Right kidney (tissue), 1 donor: ENCODE results near the gene ARHGAP5.
"Not testable (repeated sequence)": the region's sequence is repeated elsewhere in the genome, so short reads cannot be mapped to it uniquely, and the experiment has no call there.

ENCODE experiments used
- DNase-seq: peaks from one replicate; pipeline ENCODE4 v3.0.0-alpha.2; 2016

The ARHGAP5 gene

GRCh38 chr14:32109676-32110547 is 32.8 kb downstream of the ARHGAP5 start:
- no peak for DNase-seq

- DNase-seq = no peak
Observed at GRCh38 chr14:32110548-32110896, 33.4 kb downstream of the ARHGAP5 start.

GRCh38 chr14:32121536-32121935 is 44.4 kb downstream of the ARHGAP5 start:
- DNase-seq = no peak

GRCh38 chr14:32121948-32122347 is 44.8 kb downstream of the ARHGAP5 start:
- no peak for DNase-seq

- not testable (repeated sequence) for DNase-seq
Observed at GRCh38 chr14:32126899-32127730, 50.0 kb downstream of the ARHGAP5 start.

- not testable (repeated sequence) for DNase-seq
Observed at GRCh38 chr14:32127731-32128654, 50.9 kb downstream of the ARHGAP5 start.

GRCh38 chr14:32128703-32129102 is 51.6 kb downstream of the ARHGAP5 start:
- DNase-seq = no peak

GRCh38 chr14:32129124-32129523 is 52.0 kb downstream of the ARHGAP5 start:
- no peak for DNase-seq

- not testable (repeated sequence) for DNase-seq
Observed at GRCh38 chr14:32131689-32132088, 54.6 kb downstream of the ARHGAP5 start.

- DNase-seq = peak; percentile 27
Observed at GRCh38 chr14:32134448-32135097, 57.5 kb downstream of the ARHGAP5 start.

- DNase-seq = no peak
Observed at GRCh38 chr14:32136027-32136825, 59.1 kb downstream of the ARHGAP5 start.

- DNase-seq = no peak
Observed at GRCh38 chr14:32137313-32137712, 60.2 kb downstream of the ARHGAP5 start.

- DNase-seq = no peak
Observed at GRCh38 chr14:32137892-32138291, 60.8 kb downstream of the ARHGAP5 start.

GRCh38 chr14:32142341-32142740 is 65.2 kb downstream of the ARHGAP5 start:
- DNase-seq = no peak

- no peak for DNase-seq
Observed at GRCh38 chr14:32142754-32143437, 65.8 kb downstream of the ARHGAP5 start.

GRCh38 chr14:32150392-32150791 is 73.3 kb downstream of the ARHGAP5 start:
- no peak for DNase-seq

- DNase-seq = no peak
Observed at GRCh38 chr14:32166029-32166428, 88.9 kb downstream of the ARHGAP5 start.

- no peak for DNase-seq
Observed at GRCh38 chr14:32166924-32167323, 89.8 kb downstream of the ARHGAP5 start.

- no peak for DNase-seq
Observed at GRCh38 chr14:32167907-32168306, 90.8 kb downstream of the ARHGAP5 start.

GRCh38 chr14:32169191-32169590 is 92.1 kb downstream of the ARHGAP5 start:
- no peak for DNase-seq
